Keratinocyte (primary cell): ENCODE results near the gene ANAPC16. TPM values are rescaled to one million over a fixed set of nuclear protein-coding genes. Genes with fewer than 3 reads are reported as not detected.

ENCODE experiments used
- DNase-seq: peaks from one replicate; pipeline ENCODE4 v3.0.0-alpha.2; 2011; ENCODE audit warnings: low read depth, missing footprints, low spot score
- FAIRE-seq: peaks from 2 replicates; lab custom pipeline; 2011; peaks lifted over from hg19 to GRCh38; lab: Jason Lieb, UNC
- H2AFZ ChIP-seq: 2 replicates; pipeline ENCODE4 v1.6.0; 2012; ENCODE audit warnings: low read length, control low read depth, inconsistent platforms; ENCODE audit not compliant: control insufficient read depth
- H3K27ac ChIP-seq: 2 replicates; pipeline ENCODE4 v1.5.1; 2011; ENCODE audit warnings: low read length; ENCODE audit not compliant: control insufficient read depth, insufficient read depth
- H3K27me3 ChIP-seq: 3 replicates; pipeline ENCODE4 v1.6.0; 2011; ENCODE audit warnings: low read length; ENCODE audit not compliant: control insufficient read depth, insufficient read depth; ENCODE audit errors: extremely low read depth
- H3K36me3 ChIP-seq, 2 experiments: 2 replicates in 1 of 2; 3 replicates in 1 of 2; pipeline ENCODE4 v1.5.1; 2011; ENCODE audit warnings: low read length in 2 of 2, mild to moderate bottlenecking in 1 of 2; ENCODE audit not compliant: control insufficient read depth in 2 of 2, insufficient read depth in 2 of 2; ENCODE audit errors: extremely low read depth in 1 of 2
- H3K4me1 ChIP-seq: 3 replicates; pipeline ENCODE4 v1.5.1; 2011; ENCODE audit warnings: low read length; ENCODE audit not compliant: control insufficient read depth, insufficient read depth; ENCODE audit errors: extremely low read depth
- H3K4me2 ChIP-seq: 3 replicates; pipeline ENCODE4 v1.6.0; 2011; ENCODE audit warnings: low read depth, low read length; ENCODE audit not compliant: control insufficient read depth, insufficient read depth; ENCODE audit errors: extremely low read depth
- H3K4me3 ChIP-seq, 3 experiments: fragments of 200-600 bp in 1 of 3; sonication (generic) in 1 of 3; 2 replicates in 2 of 3; 3 replicates in 1 of 3; pipeline ENCODE4 v1.5.1; 2011 to 2016; ENCODE audit warnings: low read length in 3 of 3, mild to moderate bottlenecking in 3 of 3, control low read depth in 2 of 3, inconsistent platforms in 1 of 3, low read depth in 1 of 3, mixed read lengths in 1 of 3, mixed run types in 1 of 3, moderate library complexity in 1 of 3; ENCODE audit not compliant: control insufficient read depth in 2 of 3, insufficient read depth in 2 of 3; ENCODE audit errors: extremely low read depth in 1 of 3
- H3K79me2 ChIP-seq: 2 replicates; pipeline ENCODE4 v1.6.0; 2012; ENCODE audit warnings: low read length; ENCODE audit not compliant: control insufficient read depth, insufficient read depth
- H3K9ac ChIP-seq: 3 replicates; pipeline ENCODE4 v1.6.0; 2011; ENCODE audit warnings: low read length; ENCODE audit not compliant: control insufficient read depth, insufficient read depth; ENCODE audit errors: extremely low read depth
- H3K9me1 ChIP-seq: 3 replicates; pipeline ENCODE4 v1.6.0; 2011; ENCODE audit warnings: low read length; ENCODE audit not compliant: control insufficient read depth, insufficient read depth; ENCODE audit errors: extremely low read depth
- H3K9me3 ChIP-seq: 2 replicates; pipeline ENCODE4 v1.5.1; 2012; ENCODE audit warnings: low read depth, low read length; ENCODE audit not compliant: control insufficient read depth
- H4K20me1 ChIP-seq: 3 replicates; pipeline ENCODE4 v1.6.0; 2011; ENCODE audit warnings: low read length; ENCODE audit not compliant: control insufficient read depth, insufficient read depth; ENCODE audit errors: extremely low read depth
- EZH2 ChIP-seq: IDR thresholded peaks from one replicate; pipeline ENCODE4 v1.6.1; 2012; ENCODE audit warnings: inconsistent platforms, mild to moderate bottlenecking, low read length, moderate library complexity
- dilution Hi-C: fragments of 300-500 bp; cut with MboI; formaldehyde crosslinking; loops from one replicate; pipeline ENCODE4 v1.7.0; 2020; ENCODE audit warnings: low sequenced_read_pairs; ENCODE audit not compliant: extremely low pct_ligation_motif_present
- polyA plus RNA-seq, 5 experiments: library from polyadenylated mRNA; depleted of rRNA in 3 of 5; stranded (reverse) in 3 of 5; stranded (forward) in 1 of 5; unstranded in 1 of 5; fragments of >200 nt; gene quantifications; 1 replicate in 1 of 5; 2 replicates in 3 of 5; 3 replicates in 1 of 5; pipeline versions ENCODE4 v1.2.1 to v1.2.3, GENCODE V29; 2011 to 2012; ENCODE audit warnings: missing spikeins in 2 of 5, low read depth in 1 of 5, low replicate concordance in 1 of 5
- TF ChIP-seq, protein P1 (sequence below), 3 experiments: IDR thresholded peaks in 1 of 3; conservative IDR thresholded peaks in 1 of 3; optimal IDR thresholded peaks in 1 of 3; 2 replicates in 2 of 3; 3 replicates in 1 of 3; pipeline versions ENCODE3 to v1.5.1; 2011; ENCODE audit warnings: low read length in 3 of 3, mild to moderate bottlenecking in 3 of 3, moderate library complexity in 2 of 3, control low read depth in 1 of 3, inconsistent platforms in 1 of 3; ENCODE audit not compliant: insufficient read depth in 2 of 3; ENCODE audit errors: extremely low read depth in 1 of 3

Gene ANAPC16
- polyA plus RNA-seq, 1 donor (not counting 4 experiments of a cell fraction or from before 2014, with no cell fraction given): 93.9 TPM

DNA sequence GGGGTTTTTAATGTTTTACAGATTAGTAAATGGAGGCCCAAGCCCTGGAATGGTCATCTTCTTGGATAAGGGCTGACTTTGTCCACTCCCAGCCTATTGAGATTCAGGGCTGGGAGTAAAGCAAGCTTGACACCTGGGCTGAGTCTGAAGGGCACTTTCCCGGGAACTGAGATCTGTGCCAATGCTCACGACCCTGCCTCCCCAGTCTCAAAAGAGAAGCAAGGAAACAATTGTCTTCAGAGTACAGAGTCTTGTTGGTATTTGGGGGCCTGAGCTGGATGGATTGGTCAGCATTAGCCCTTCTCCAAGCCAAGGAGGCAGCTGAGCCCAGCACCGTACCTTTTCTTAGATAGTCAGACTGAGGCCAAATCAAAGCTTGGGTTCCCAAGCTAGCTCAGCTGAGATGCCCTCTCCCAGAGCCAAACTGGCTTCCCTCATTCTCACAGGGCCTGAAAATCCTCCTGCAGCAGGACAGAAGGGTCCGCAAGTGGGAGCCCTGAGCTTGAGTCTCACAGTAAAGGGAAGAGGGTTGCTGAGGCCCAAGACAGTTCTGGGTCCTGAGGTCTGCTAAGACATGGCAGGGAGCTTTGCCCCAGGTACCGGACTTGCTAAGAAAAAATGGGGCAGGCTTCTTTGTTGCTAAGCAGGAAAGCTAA, 61.7 kb downstream of the ANAPC16 start:
- peak overlapping the region; percentile 94 for H3K27ac ChIP-seq
- peaks cover 26% of the 10 kb centered on the region for H4K20me1 ChIP-seq
- FAIRE-seq (no peak), DNase-seq (no peak)
- no peaks in the 10 kb centered on the region for H3K27me3 ChIP-seq
- H3K9me1 ChIP-seq: no peaks in the 10 kb centered on the region
- H3K4me3 ChIP-seq: no peak overlapping the region
- H3K79me2 ChIP-seq: peaks cover 18% of the 10 kb centered on the region
- H3K4me2 ChIP-seq: no peak overlapping the region
- dilution Hi-C loops: no loop called here
- peaks cover 13 to 22% of the 10 kb centered on the region in 2 experiments for H3K36me3 ChIP-seq
- H3K4me1 ChIP-seq: peaks cover 3% of the 10 kb centered on the region
- peak overlapping the region; percentile 17 for H3K9ac ChIP-seq
- H3K9me3 ChIP-seq: no peaks in the 10 kb centered on the region
- H2AFZ ChIP-seq: no peak overlapping the region
- TF ChIP-seq, protein P1, sequence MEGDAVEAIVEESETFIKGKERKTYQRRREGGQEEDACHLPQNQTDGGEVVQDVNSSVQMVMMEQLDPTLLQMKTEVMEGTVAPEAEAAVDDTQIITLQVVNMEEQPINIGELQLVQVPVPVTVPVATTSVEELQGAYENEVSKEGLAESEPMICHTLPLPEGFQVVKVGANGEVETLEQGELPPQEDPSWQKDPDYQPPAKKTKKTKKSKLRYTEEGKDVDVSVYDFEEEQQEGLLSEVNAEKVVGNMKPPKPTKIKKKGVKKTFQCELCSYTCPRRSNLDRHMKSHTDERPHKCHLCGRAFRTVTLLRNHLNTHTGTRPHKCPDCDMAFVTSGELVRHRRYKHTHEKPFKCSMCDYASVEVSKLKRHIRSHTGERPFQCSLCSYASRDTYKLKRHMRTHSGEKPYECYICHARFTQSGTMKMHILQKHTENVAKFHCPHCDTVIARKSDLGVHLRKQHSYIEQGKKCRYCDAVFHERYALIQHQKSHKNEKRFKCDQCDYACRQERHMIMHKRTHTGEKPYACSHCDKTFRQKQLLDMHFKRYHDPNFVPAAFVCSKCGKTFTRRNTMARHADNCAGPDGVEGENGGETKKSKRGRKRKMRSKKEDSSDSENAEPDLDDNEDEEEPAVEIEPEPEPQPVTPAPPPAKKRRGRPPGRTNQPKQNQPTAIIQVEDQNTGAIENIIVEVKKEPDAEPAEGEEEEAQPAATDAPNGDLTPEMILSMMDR (optimal IDR thresholded peaks at IDR 0.05 in 1 of 3, IDR thresholded peaks at IDR 0.05 in 1 of 3, conservative IDR thresholded peaks at IDR 0.05 in 1 of 3; ENCODE audit: extremely low read depth in 1 of 3, insufficient read depth in 2 of 3, low read length in 3 of 3): no peak
- no peak for TF ChIP-seq EZH2

DNA sequence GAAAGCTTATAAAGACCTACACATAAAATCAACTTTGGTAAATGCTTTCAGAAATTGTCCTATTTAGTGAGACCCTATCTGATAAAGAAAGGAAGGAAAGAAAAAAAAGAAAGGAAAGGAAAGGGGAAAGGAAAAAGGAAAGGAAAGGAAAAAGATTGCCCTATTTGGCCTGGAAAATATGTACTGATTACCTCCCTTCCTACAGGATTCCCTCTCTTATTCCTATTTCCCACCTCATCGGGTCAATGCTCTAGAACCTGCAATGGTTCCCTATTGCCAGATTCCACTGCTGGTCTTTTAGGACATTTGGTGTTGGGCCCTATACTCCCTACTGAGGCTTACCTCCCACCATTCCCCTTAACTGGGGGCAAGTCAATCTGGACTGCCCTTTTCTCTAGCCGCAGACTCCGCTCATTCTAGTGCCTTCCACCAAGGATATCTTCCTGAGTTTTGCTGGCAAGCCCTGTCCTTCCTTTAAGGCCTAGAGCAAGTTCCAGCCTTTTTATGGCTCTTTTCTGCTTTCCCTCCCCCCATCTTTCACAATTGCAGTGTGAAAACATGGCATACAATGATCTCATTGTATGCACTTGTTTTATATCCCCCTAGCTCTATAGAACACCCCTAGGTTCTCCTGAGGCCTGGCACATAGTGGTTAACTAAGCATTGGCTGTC, 62.3 kb downstream of the ANAPC16 start:
- Histone ChIP-seq H3K79me2 (peaks cover 18% of the 10 kb centered on the region), H3K27ac (peak overlapping the region; percentile 94), H3K36me3 (peaks cover 13 to 22% of the 10 kb centered on the region in 2 experiments), H3K9me1 (no peaks in the 10 kb centered on the region), H3K9me3 (no peaks in the 10 kb centered on the region), H3K4me3 (no peak overlapping the region), H3K9ac (no peak overlapping the region), H4K20me1 (peaks cover 26% of the 10 kb centered on the region), H3K27me3 (no peaks in the 10 kb centered on the region), H3K4me1 (no peaks in the 10 kb centered on the region), H3K4me2 (no peak overlapping the region), H2AFZ (no peak overlapping the region)
- no peak for DNase-seq
- dilution Hi-C loops: no loop called here
- TF ChIP-seq, protein P1 (optimal IDR thresholded peaks at IDR 0.05 in 1 of 3, IDR thresholded peaks at IDR 0.05 in 1 of 3, conservative IDR thresholded peaks at IDR 0.05 in 1 of 3; ENCODE audit: extremely low read depth in 1 of 3, insufficient read depth in 2 of 3, low read length in 3 of 3): no peak
- no peak for TF ChIP-seq EZH2
- FAIRE-seq: no peak
